Neural cell (in vitro differentiated cells): Measurements from ENCODE around the gene ABI2. TPM values are rescaled to one million over a fixed set of nuclear protein-coding genes. Genes with fewer than 3 reads are reported as not detected.

ENCODE experiments used
- H2AFZ ChIP-seq: fragments of 200-600, 300-800 bp; sonication (generic), shearing (Covaris generic); 2 replicates; pipeline ENCODE4 v1.6.0; 2014; ENCODE audit warnings: low read depth, mild to moderate bottlenecking, antibody characterized with exemption, low read length, moderate library complexity
- H3F3A ChIP-seq: fragments of 200-600 bp; shearing (Covaris generic); 2 replicates; pipeline ENCODE4 v1.6.1; 2016; ENCODE audit warnings: mild to moderate bottlenecking, moderate library complexity, mixed read lengths, antibody characterized with exemption, low read length; ENCODE audit not compliant: insufficient read depth, poor library complexity, severe bottlenecking
- H3K27ac ChIP-seq: fragments of 200-600, 300-800 bp; sonication (generic), shearing (Covaris generic); 2 replicates; pipeline ENCODE4 v1.5.1; 2014; ENCODE audit warnings: mild to moderate bottlenecking, low read length, moderate library complexity
- H3K27me3 ChIP-seq: fragments of 300-800, 200-600 bp; sonication (generic), shearing (Covaris generic); 2 replicates; pipeline ENCODE4 v1.6.0; 2014; ENCODE audit warnings: mild to moderate bottlenecking, low read depth, low read length, moderate library complexity; ENCODE audit not compliant: insufficient read depth
- H3K36me3 ChIP-seq: fragments of 300-800, 200-600 bp; sonication (generic), shearing (Covaris generic); 2 replicates; pipeline ENCODE4 v1.5.1; 2014; ENCODE audit warnings: mild to moderate bottlenecking, antibody characterized with exemption, low read length, moderate library complexity; ENCODE audit not compliant: insufficient read depth
- H3K4me2 ChIP-seq: fragments of 300-800, 200-600 bp; sonication (generic), shearing (Covaris generic); 2 replicates; pipeline ENCODE4 v1.6.0; 2014; ENCODE audit warnings: mild to moderate bottlenecking, low read length
- H3K4me3 ChIP-seq: fragments of 300-800, 200-600 bp; sonication (generic), shearing (Covaris generic); 2 replicates; pipeline ENCODE4 v1.5.1; 2014; ENCODE audit warnings: mild to moderate bottlenecking, low read length, moderate library complexity
- H3K79me2 ChIP-seq: fragments of 200-600 bp; shearing (Covaris generic); replicated peaks from 2 replicates; pipeline ENCODE4 v1.6.0; 2014; ENCODE audit warnings: mild to moderate bottlenecking, low read length, moderate library complexity; ENCODE audit not compliant: insufficient read depth
- H3K9ac ChIP-seq: fragments of 300-800, 200-600 bp; sonication (generic), shearing (Covaris generic); 2 replicates; pipeline ENCODE4 v1.6.1; 2016; ENCODE audit warnings: mild to moderate bottlenecking, low read length, mixed read lengths
- H3K9me2 ChIP-seq: fragments of 200-600 bp; shearing (Covaris generic); 2 replicates; pipeline ENCODE4 v1.6.1; 2016; ENCODE audit warnings: mild to moderate bottlenecking, low read length, mixed read lengths; ENCODE audit not compliant: insufficient read depth
- H3K9me3 ChIP-seq: fragments of 200-600, 300-800 bp; sonication (generic), shearing (Covaris generic); 2 replicates; pipeline ENCODE4 v1.6.1; 2016; ENCODE audit warnings: mild to moderate bottlenecking, mixed run types, low read length, moderate library complexity, mixed read lengths
- H4K20me1 ChIP-seq: fragments of 200-600 bp; shearing (Covaris generic); 2 replicates; pipeline ENCODE4 v1.6.1; 2016; ENCODE audit warnings: mild to moderate bottlenecking, mixed run types; ENCODE audit not compliant: insufficient read depth
- CTCF ChIP-seq: fragments of 450-650 bp; IDR thresholded peaks from 2 replicates; pipeline ENCODE4 v1.5.1; 2014; ENCODE audit warnings: antibody characterized with exemption, mild to moderate bottlenecking, moderate library complexity; ENCODE audit not compliant: poor library complexity, severe bottlenecking
- EP300 ChIP-seq: fragments of 450-650 bp; conservative IDR thresholded peaks from 2 replicates; pipeline ENCODE4 v1.6.1; 2014; ENCODE audit warnings: antibody characterized with exemption, mild to moderate bottlenecking, moderate library complexity; ENCODE audit not compliant: poor library complexity, severe bottlenecking
- EZH2 ChIP-seq: fragments of 200-600, 300-800 bp; shearing (Covaris generic), sonication (generic); IDR thresholded peaks from 2 replicates; pipeline ENCODE4 v1.6.1; 2014; ENCODE audit warnings: antibody characterized with exemption, low read length, borderline replicate concordance, mild to moderate bottlenecking; ENCODE audit not compliant: insufficient read depth, poor library complexity, severe bottlenecking
- MXI1 ChIP-seq: fragments of 450-650 bp; conservative IDR thresholded peaks from 2 replicates; pipeline ENCODE4 v1.6.1; 2014; ENCODE audit warnings: antibody characterized with exemption, mild to moderate bottlenecking; ENCODE audit not compliant: poor library complexity, severe bottlenecking
- POLR2AphosphoS5 ChIP-seq: IDR thresholded peaks from 2 replicates; pipeline ENCODE4 v1.6.1; 2012
- RAD21 ChIP-seq: fragments of 450-650 bp; conservative IDR thresholded peaks from 2 replicates; pipeline ENCODE4 v1.6.1; 2014; ENCODE audit warnings: antibody characterized with exemption, mild to moderate bottlenecking, moderate library complexity
- REST ChIP-seq: IDR thresholded peaks from 2 replicates; pipeline ENCODE4 v1.6.1; 2012; ENCODE audit warnings: borderline replicate concordance
- SMC3 ChIP-seq: fragments of 450-650 bp; conservative IDR thresholded peaks from 2 replicates; pipeline ENCODE4 v1.6.1; 2014; ENCODE audit warnings: antibody characterized with exemption, mild to moderate bottlenecking, moderate library complexity; ENCODE audit not compliant: poor library complexity
- TAF1 ChIP-seq: IDR thresholded peaks from 2 replicates; pipeline ENCODE4 v1.6.1; 2012; ENCODE audit warnings: low read depth
- polyA plus RNA-seq: library from polyadenylated mRNA; depleted of rRNA; stranded (reverse); fragments of >200 nt; gene quantifications from 2 replicates; pipeline ENCODE4 v1.2.3, GENCODE V29; 2014

ABI2 gene
- polyA plus RNA-seq, 1 donor from 2014 or later: 128 TPM

GRCh38 chr2:203492965-203493364 is 164.8 kb downstream of the ABI2 start:
- Histone ChIP-seq H3K27me3 (no peaks in the 10 kb centered on the region), H2AFZ (no peak overlapping the region), H4K20me1 (no peaks in the 10 kb centered on the region), H3K9me2 (no peaks in the 10 kb centered on the region), H3K9me3 (no peaks in the 10 kb centered on the region), H3K4me3 (no peak overlapping the region), H3K36me3 (no peaks in the 10 kb centered on the region), H3K79me2 (peaks cover 16% of the 10 kb centered on the region), H3F3A (no peaks in the 10 kb centered on the region), H3K4me2 (no peak overlapping the region), H3K9ac (no peak overlapping the region), H3K27ac (no peak overlapping the region)
- TF ChIP-seq REST: no peak
- TF ChIP-seq RAD21: no peak
- TF ChIP-seq MXI1: no peak
- no peak for TF ChIP-seq POLR2AphosphoS5
- TF ChIP-seq CTCF: no peak
- no peak for TF ChIP-seq EP300
- TF ChIP-seq SMC3: no peak
- TF ChIP-seq EZH2: no peak
- no peak for TF ChIP-seq TAF1

Other genes starting within 250 kb of the ABI2 start
- 12.9 and 13.8 TPM in 2 replicates for gene CYP20A1, start 89.4 kb upstream of the ABI2 start, polyA plus RNA-seq
- gene RAPH1, start 206.9 kb downstream of the ABI2 start, polyA plus RNA-seq: 13.9 and 17.9 TPM in 2 replicates